Endodermal cell (in vitro differentiated cells): Measurements from ENCODE around the gene PHKA2. TPM values are rescaled to one million over a fixed set of nuclear protein-coding genes. Genes with fewer than 3 reads are reported as not detected.

Experiments used
- DNase-seq: peaks from one replicate; pipeline ENCODE4 v3.0.0-alpha.2; 2017
- H3K27ac ChIP-seq: 2 replicates; pipeline ENCODE4 v1.5.1; 2013; ENCODE audit warnings: mild to moderate bottlenecking, low read depth, low read length, moderate library complexity
- H3K27me3 ChIP-seq: 2 replicates; pipeline ENCODE4 v1.6.1; 2013; ENCODE audit warnings: mild to moderate bottlenecking, low read length, moderate library complexity; ENCODE audit not compliant: insufficient read depth, control insufficient read depth, poor library complexity, severe bottlenecking
- H3K36me3 ChIP-seq: 2 replicates; pipeline ENCODE4 v1.7.0; 2013; ENCODE audit warnings: mild to moderate bottlenecking, low read length, moderate library complexity; ENCODE audit not compliant: control insufficient read depth, insufficient read depth
- H3K4me1 ChIP-seq: one replicate; pipeline ENCODE4 v1.7.0; 2013; ENCODE audit warnings: low read length; ENCODE audit not compliant: control insufficient read depth, insufficient read depth
- H3K4me3 ChIP-seq: 2 replicates; pipeline ENCODE4 v1.5.1; 2013; ENCODE audit warnings: mild to moderate bottlenecking, low read length, moderate library complexity
- H3K9ac ChIP-seq: 2 replicates; pipeline ENCODE4 v1.6.1; 2013; ENCODE audit warnings: mild to moderate bottlenecking, low read length, moderate library complexity; ENCODE audit not compliant: poor library complexity, severe bottlenecking; ENCODE audit errors: extremely low read depth
- H3K9me3 ChIP-seq: 2 replicates; pipeline ENCODE4 v1.6.1; 2013; ENCODE audit warnings: mild to moderate bottlenecking, low read length, moderate library complexity; ENCODE audit not compliant: control insufficient read depth
- H3K27ac Mint-ChIP-seq: 2 replicates; pipeline ENCODE4 v1.8.0; 2020; ENCODE audit warnings: mixed read lengths
- H3K27me3 Mint-ChIP-seq: 2 replicates; pipeline ENCODE4 v1.8.0; 2021; ENCODE audit warnings: mild to moderate bottlenecking, mixed read lengths; ENCODE audit not compliant: insufficient read depth
- H3K36me3 Mint-ChIP-seq: 2 replicates; pipeline ENCODE4 v1.8.0; 2020; ENCODE audit warnings: low read depth, mixed read lengths
- H3K4me1 Mint-ChIP-seq: 2 replicates; pipeline ENCODE4 v1.8.0; 2020; ENCODE audit warnings: mixed read lengths
- H3K4me3 Mint-ChIP-seq: 2 replicates; pipeline ENCODE4 v1.8.0; 2020; ENCODE audit warnings: mild to moderate bottlenecking, moderate library complexity, mixed read lengths
- H3K9me3 Mint-ChIP-seq: 2 replicates; pipeline ENCODE4 v1.8.0; 2020; ENCODE audit warnings: mild to moderate bottlenecking, mixed read lengths
- CTCF ChIP-seq: fragments of 200-600 bp; sonication (generic); conservative IDR thresholded peaks from 2 replicates; pipeline ENCODE4 v1.5.0; 2021; ENCODE audit warnings: antibody characterized with exemption, mild to moderate bottlenecking
- WGBS, 2 experiments: methylation state at CpG; one replicate each; pipeline versions ENCODE4 v1.1.5 to v1.1.7; 2013; ENCODE audit warnings: missing lambda C conversion rate in 2 of 2, mixed read lengths in 1 of 2; ENCODE audit not compliant: insufficient coverage in 1 of 2, insufficient read length in 1 of 2; 5-methylcytosine and 5-hydroxymethylcytosine counted together
- total RNA-seq, 2 donors: library from RNA; stranded (reverse); fragmentation: NEBNext Ultra II Directional in 1 of 2; extraction: Animal tissue kit (Norgen Biotek cat#: 25700) in 1 of 2; gene quantifications; 2 replicates in 1 of 2; 3 replicates in 1 of 2; pipeline ENCODE4 v1.2.1, GENCODE V29; 2021

PHKA2 gene
- total RNA-seq, 2 donors from 2014 or later, result 32.5 to 33.0 TPM

- 95 to 97% methylated on average over 4 to 6 of the region's 6 CpGs for WGBS, 2 experiments
- H3K4me1 ChIP-seq, result no peaks in the 10 kb centered on the region
- H3K27me3 ChIP-seq, result no peaks in the 10 kb centered on the region
- H3K4me1 Mint-ChIP-seq, result peaks cover 23% of the 10 kb centered on the region
- H3K36me3 Mint-ChIP-seq, result peaks cover 31% of the 10 kb centered on the region
- H3K9me3 Mint-ChIP-seq, result peaks cover 61% of the 10 kb centered on the region
- no peak for TF ChIP-seq CTCF
- no peaks in the 10 kb centered on the region for H3K9me3 ChIP-seq
- H3K4me3 Mint-ChIP-seq, result no peak overlapping the region
- H3K27me3 Mint-ChIP-seq, result no peaks in the 10 kb centered on the region
- H3K36me3 ChIP-seq, result no peaks in the 10 kb centered on the region
- no peak overlapping the region for H3K27ac ChIP-seq
- H3K4me3 ChIP-seq, result no peak overlapping the region
- no peak overlapping the region for H3K9ac ChIP-seq
- no peak overlapping the region for H3K27ac Mint-ChIP-seq
- DNase-seq, result no peak
Measured at GRCh38 chrX:18946157-18946556, 37.8 kb downstream of the PHKA2 start.

- no peak for DNase-seq
- H3K4me3 Mint-ChIP-seq, result no peak overlapping the region
- no peak overlapping the region for H3K27ac ChIP-seq
- H3K9ac ChIP-seq, result no peak overlapping the region
- peaks cover 23% of the 10 kb centered on the region for H3K4me1 Mint-ChIP-seq
- H3K9me3 ChIP-seq, result no peaks in the 10 kb centered on the region
- H3K27me3 ChIP-seq, result no peaks in the 10 kb centered on the region
- no peak for TF ChIP-seq CTCF
- H3K9me3 Mint-ChIP-seq, result peaks cover 60% of the 10 kb centered on the region
- no peaks in the 10 kb centered on the region for H3K27me3 Mint-ChIP-seq
- 100% methylated on average over 1 of the region's 2 CpGs; no CpG with 5 or more reads in 1 of the 2 experiments for WGBS, 2 experiments
- no peaks in the 10 kb centered on the region for H3K36me3 ChIP-seq
- no peak overlapping the region for H3K4me3 ChIP-seq
- no peak overlapping the region for H3K27ac Mint-ChIP-seq
- no peaks in the 10 kb centered on the region for H3K4me1 ChIP-seq
- H3K36me3 Mint-ChIP-seq, result peaks cover 30% of the 10 kb centered on the region
Measured at GRCh38 chrX:18945483-18945882, 38.4 kb downstream of the PHKA2 start.

GRCh38 chrX:18944482-18944881 is 39.4 kb downstream of the PHKA2 start:
- Histone ChIP-seq H3K27me3 (no peaks in the 10 kb centered on the region), H3K4me1 (no peaks in the 10 kb centered on the region), H3K9ac (no peak overlapping the region), H3K4me3 (no peak overlapping the region), H3K9me3 (no peaks in the 10 kb centered on the region), H3K36me3 (no peaks in the 10 kb centered on the region), H3K27ac (no peak overlapping the region)
- Mint-ChIP-seq H3K4me3 (no peak overlapping the region), H3K36me3 (peaks cover 33% of the 10 kb centered on the region), H3K9me3 (peaks cover 56% of the 10 kb centered on the region), H3K27ac (no peak overlapping the region), H3K4me1 (peaks cover 15% of the 10 kb centered on the region), H3K27me3 (no peaks in the 10 kb centered on the region)
- DNase-seq, result no peak
- WGBS, 2 experiments, result 82% methylated on average over 3 of the region's 4 CpGs; no CpG with 5 or more reads in 1 of the 2 experiments
- TF ChIP-seq CTCF, result no peak
